ENCODE results near the gene BCAS3. TPM values are rescaled to one million over a fixed set of nuclear protein-coding genes. Genes with fewer than 3 reads are reported as not detected.
"Not testable (repeated sequence)": the region's sequence is repeated elsewhere in the genome, so short reads cannot be mapped to it uniquely, and the experiment has no call there.

The BCAS3 gene
- total RNA-seq, 4 donors from 2014 or later, result 42.1 to 84.7 (median 54.1) TPM

GRCh38 chr17:60752873-60753577 lies 75.4 kb downstream of the BCAS3 start:
- intact Hi-C loops (cut with DNase I; ENCODE audit: low total_unique reads), result no loop called here
- no peak for DNase-seq (ENCODE audit: low spot score in 2 of 2)
- WGBS, 2 donors, result 94 to 98% methylated on average over 8 of the region's 8 CpGs
- TF ChIP-seq POLR2A (IDR thresholded peaks at IDR 0.05) (no peak), CTCF (IDR thresholded peaks at IDR 0.05) (no peak)
- no peak overlapping the region for H3K4me3 ChIP-seq (ENCODE audit: low read depth, poor library complexity, severe bottlenecking)

- H3K4me3 ChIP-seq (ENCODE audit: low read depth, poor library complexity, severe bottlenecking), result no peak overlapping the region
- intact Hi-C loops (cut with DNase I; ENCODE audit: low total_unique reads), result no loop called here
- TF ChIP-seq CTCF (IDR thresholded peaks at IDR 0.05) (no peak), POLR2A (IDR thresholded peaks at IDR 0.05) (no peak)
- WGBS, 2 donors, result 72 to 73% methylated on average over 8 of the region's 8 CpGs
- DNase-seq (ENCODE audit: low spot score in 2 of 2), result no peak
Measured at GRCh38 chr17:60754057-60754604, 76.5 kb downstream of the BCAS3 start.

GRCh38 chr17:60756798-60757197 lies 79.1 kb downstream of the BCAS3 start:
- 80% methylated on average over 12 of the region's 12 CpGs for WGBS, 2 donors
- DNase-seq (ENCODE audit: low spot score in 2 of 2); intact Hi-C loops (cut with DNase I; ENCODE audit: low total_unique reads): not testable (repeated sequence)

GRCh38 chr17:60757437-60757836 lies 79.8 kb downstream of the BCAS3 start:
- TF ChIP-seq CTCF (IDR thresholded peaks at IDR 0.05), result no peak
- no peak for TF ChIP-seq POLR2A (IDR thresholded peaks at IDR 0.05)
- DNase-seq (ENCODE audit: low spot score in 2 of 2), result no peak
- WGBS, 2 donors, result 96 to 97% methylated on average over 1 of the region's 1 CpG
- intact Hi-C loops (cut with DNase I; ENCODE audit: low total_unique reads), result no loop called here
- no peak overlapping the region for H3K4me3 ChIP-seq (ENCODE audit: low read depth, poor library complexity, severe bottlenecking)

More at GRCh38 chr17:60756798-60757197, 79.1 kb downstream of the BCAS3 start:
- not testable (repeated sequence) for H3K4me3 ChIP-seq (ENCODE audit: low read depth, poor library complexity, severe bottlenecking)

GRCh38 chr17:60759756-60760155 lies 82.1 kb downstream of the BCAS3 start:
- DNase-seq (ENCODE audit: low spot score in 2 of 2), result no peak
- TF ChIP-seq CTCF (IDR thresholded peaks at IDR 0.05), result no peak
- no peak for TF ChIP-seq POLR2A (IDR thresholded peaks at IDR 0.05)
- intact Hi-C loops (cut with DNase I; ENCODE audit: low total_unique reads), result no loop called here

GRCh38 chr17:60761301-60761700 lies 83.7 kb downstream of the BCAS3 start:
- H3K4me3 ChIP-seq (ENCODE audit: low read depth, poor library complexity, severe bottlenecking); DNase-seq (ENCODE audit: low spot score in 2 of 2); intact Hi-C loops (cut with DNase I; ENCODE audit: low total_unique reads): not testable (repeated sequence)
- 97 to 98% methylated on average over 6 of the region's 6 CpGs for WGBS, 2 donors

More at GRCh38 chr17:60759756-60760155, 82.1 kb downstream of the BCAS3 start:
- no peak overlapping the region for H3K4me3 ChIP-seq (ENCODE audit: low read depth, poor library complexity, severe bottlenecking)

- intact Hi-C loops (cut with DNase I; ENCODE audit: low total_unique reads), result no loop called here
- peak in 1 of 2 donors; percentile 61 for DNase-seq (ENCODE audit: low spot score in 2 of 2)
- TF ChIP-seq CTCF (IDR thresholded peaks at IDR 0.05), result no peak
- no peak for TF ChIP-seq POLR2A (IDR thresholded peaks at IDR 0.05)
- 99% methylated on average over 11 to 13 of the region's 13 CpGs for WGBS, 2 donors
- no peak overlapping the region for H3K4me3 ChIP-seq (ENCODE audit: low read depth, poor library complexity, severe bottlenecking)
Measured at GRCh38 chr17:60766778-60767190, 89.1 kb downstream of the BCAS3 start.

Measured in lower leg skin (tissue), 4 donors.